AG04449 (cell line): ENCODE results near the gene FIBCD1.
A peak's percentile ranks its signal among the peaks of the same experiment; 100 is the strongest.

Experiments used
- CTCF ChIA-PET: fragments of 350-600 bp; formaldehyde crosslinking; extraction: SDS; loops from one replicate; lab custom pipeline; 2021; ENCODE audit warnings: antibody characterized with exemption; lab: Yijun Ruan, JAX
- POLR2A ChIA-PET: fragments of 400-600, 350-600 bp; formaldehyde crosslinking; extraction: SDS; loops from one replicate; lab custom pipeline; 2020; ENCODE audit warnings: antibody characterized with exemption, inconsistent platforms; lab: Yijun Ruan, JAX
- DNase-seq: peaks from one replicate; pipeline ENCODE4 v3.0.0-alpha.2; 2010; ENCODE audit warnings: low read depth, low spot score
- H3K4me3 ChIP-seq: 2 replicates; pipeline ENCODE4 v1.5.1; 2011; ENCODE audit warnings: low read depth, mild to moderate bottlenecking, control low read depth, low read length
- CTCF ChIP-seq: IDR thresholded peaks from one replicate; pipeline ENCODE4 v1.5.1; 2011; ENCODE audit warnings: mild to moderate bottlenecking, moderate library complexity, low read length, control low read depth, inconsistent platforms; ENCODE audit not compliant: insufficient read depth; ENCODE audit errors: missing control alignments

The FIBCD1 gene

GRCh38 chr9:130866474-130866965, 72.5 kb downstream of the FIBCD1 start:
- ChIA-PET CTCF (interaction anchor here (0.5 to 12.4 kb wide), 62 partner anchors 8 to 183 kb away, joined by 3 to 786 read pairs (median 4); partner anchors contain the start of gene EXOSC2), POLR2A (no interaction called here)
- peak; percentile 84 for TF ChIP-seq CTCF
- DNase-seq, result peak; percentile 42
- peak overlapping the region; percentile 45 for H3K4me3 ChIP-seq

GRCh38 chr9:130865921-130866320, 73.1 kb downstream of the FIBCD1 start:
- H3K4me3 ChIP-seq, result no peak overlapping the region
- no peak for DNase-seq
- POLR2A ChIA-PET, result interaction anchor here (0.6 kb wide), 1 partner anchor 152 kb away, joined by 3 read pairs; no protein-coding TSS in a partner anchor
- CTCF ChIA-PET, result interaction anchor here (0.5 to 12.4 kb wide), 53 partner anchors 7 to 183 kb away, joined by 3 to 786 read pairs (median 4); partner anchors contain the start of gene EXOSC2
- no peak for TF ChIP-seq CTCF

GRCh38 chr9:130864541-130864940, 74.5 kb downstream of the FIBCD1 start:
- TF ChIP-seq CTCF, result no peak
- POLR2A ChIA-PET, result no interaction called here
- CTCF ChIA-PET, result interaction anchor here (0.9 to 12.4 kb wide), 17 partner anchors 11 to 184 kb away, joined by 3 to 786 read pairs (median 9); partner anchors contain the start of gene EXOSC2

GRCh38 chr9:130862747-130863146, 76.3 kb downstream of the FIBCD1 start:
- ChIA-PET POLR2A (interaction anchor here (1.3 kb wide), 1 partner anchor 16 kb away, joined by 3 read pairs; no protein-coding TSS in a partner anchor), CTCF (interaction anchor here (1.0 to 12.4 kb wide), 11 partner anchors 7 to 185 kb away, joined by 3 to 786 read pairs (median 14); partner anchors contain the start of gene ABL1)
- no peak overlapping the region for H3K4me3 ChIP-seq
- DNase-seq, result no peak
- TF ChIP-seq CTCF, result no peak

More at GRCh38 chr9:130864541-130864940, 74.5 kb downstream of the FIBCD1 start:
- no peak overlapping the region for H3K4me3 ChIP-seq
- no peak for DNase-seq

GRCh38 chr9:130862217-130862616, 76.8 kb downstream of the FIBCD1 start:
- ChIA-PET POLR2A (interaction anchor here (0.7 to 1.3 kb wide), 2 partner anchors 16 to 155 kb away, joined by 3 read pairs; no protein-coding TSS in a partner anchor), CTCF (interaction anchor here (1.0 to 12.4 kb wide), 10 partner anchors 8 to 186 kb away, joined by 3 to 786 read pairs (median 50); partner anchors contain the start of gene ABL1)
- no peak for TF ChIP-seq CTCF
- H3K4me3 ChIP-seq, result no peak overlapping the region
- DNase-seq, result no peak

GRCh38 chr9:130861372-130862180, 77.5 kb downstream of the FIBCD1 start:
- no peak for TF ChIP-seq CTCF
- no peak overlapping the region for H3K4me3 ChIP-seq
- POLR2A ChIA-PET, result interaction anchor here (0.7 to 1.3 kb wide), 3 partner anchors 15 to 155 kb away, joined by 3 to 4 read pairs (median 3); no protein-coding TSS in a partner anchor
- DNase-seq, result no peak
- CTCF ChIA-PET, result interaction anchor here (1.0 to 12.4 kb wide), 13 partner anchors 8 to 187 kb away, joined by 3 to 786 read pairs (median 12); partner anchors contain the start of gene ABL1
